Mucosa of rectum (tissue), 2 donors: ENCODE measurements around the gene C1orf167.

ENCODE experiments used
- H3K27ac ChIP-seq, 2 donors: one replicate each; pipeline ENCODE4 v1.7.0; 2013; ENCODE audit warnings: inconsistent platforms in 2 of 2, low read depth in 2 of 2, low read length in 2 of 2
- H3K27me3 ChIP-seq, 2 donors: one replicate each; pipeline ENCODE4 v1.7.0; 2013; ENCODE audit warnings: low read length in 2 of 2; ENCODE audit not compliant: control insufficient read depth in 2 of 2, insufficient read depth in 2 of 2
- H3K36me3 ChIP-seq, 2 donors: one replicate each; pipeline ENCODE4 v1.7.0; 2013; ENCODE audit warnings: low read length in 2 of 2; ENCODE audit not compliant: control insufficient read depth in 2 of 2, insufficient read depth in 2 of 2
- H3K4me1 ChIP-seq, 2 donors: one replicate each; pipeline ENCODE4 v1.7.0; 2013; ENCODE audit warnings: low read length in 2 of 2, mild to moderate bottlenecking in 1 of 2; ENCODE audit not compliant: control insufficient read depth in 2 of 2, insufficient read depth in 2 of 2
- H3K4me3 ChIP-seq, 2 donors: one replicate each; pipeline ENCODE4 v1.7.0; 2013; ENCODE audit warnings: low read length in 2 of 2
- H3K9ac ChIP-seq, 2 donors: one replicate each; pipeline ENCODE4 v1.7.0; 2013; ENCODE audit warnings: low read length in 2 of 2, low read depth in 1 of 2, mild to moderate bottlenecking in 1 of 2
- H3K9me3 ChIP-seq, 2 donors: one replicate each; pipeline ENCODE4 v1.7.0; 2013; ENCODE audit warnings: low read length in 2 of 2; ENCODE audit not compliant: control insufficient read depth in 2 of 2
- donor health status: healthy.
- donor health status: Normal muscosa, but diverticular disease.

Gene C1orf167

DNA sequence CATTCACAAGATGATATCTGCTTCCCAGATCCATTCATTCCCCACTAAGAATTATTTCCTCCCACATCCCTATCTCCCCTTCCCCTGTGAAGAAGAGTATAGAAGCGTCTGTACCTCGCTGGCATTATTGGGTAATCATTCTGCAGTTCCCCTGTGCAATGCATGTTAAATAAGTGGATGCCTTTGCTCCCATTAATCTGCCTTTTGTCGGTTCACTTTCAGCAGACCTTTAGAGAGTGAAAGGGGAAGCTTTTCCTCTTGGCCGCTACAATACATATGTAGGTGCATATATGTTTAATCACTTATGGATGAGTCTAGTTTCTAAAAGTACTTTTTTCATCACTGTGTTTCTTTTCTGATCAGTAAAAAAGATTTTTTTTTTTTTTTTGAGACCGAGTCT is 51.0 kb downstream of the C1orf167 start:
- Histone ChIP-seq H3K27ac (no peak overlapping the region), H3K9me3 (no peaks in the 10 kb centered on the region), H3K4me3 (no peak overlapping the region), H3K4me1 (peaks cover 0 to 15% of the 10 kb centered on the region in 2 donors), H3K9ac (no peak overlapping the region), H3K36me3 (peaks cover 28 to 39% of the 10 kb centered on the region in 2 donors), H3K27me3 (no peaks in the 10 kb centered on the region)

DNA sequence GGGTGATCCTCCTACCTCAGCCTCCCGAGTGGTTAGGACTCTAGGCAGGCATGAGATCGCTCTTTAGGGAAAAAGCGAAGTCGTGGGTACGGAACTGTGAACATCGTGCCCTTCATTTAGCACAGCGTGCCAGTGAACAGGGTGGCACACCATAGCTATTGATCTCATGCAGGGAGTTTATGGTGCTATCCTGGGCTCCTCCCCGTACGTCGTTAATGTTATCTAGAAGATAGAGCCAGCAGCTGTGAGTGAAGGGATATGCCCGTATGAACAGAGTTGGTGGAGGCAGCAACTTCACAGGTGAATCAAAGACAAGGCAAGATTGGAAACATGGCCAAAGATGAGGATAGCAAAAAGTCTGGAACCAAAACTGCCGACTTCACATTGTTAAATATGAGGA is 55.2 kb downstream of the C1orf167 start:
- H3K9me3 ChIP-seq = no peaks in the 10 kb centered on the region
- no peak overlapping the region for H3K9ac ChIP-seq
- peaks cover 33 to 45% of the 10 kb centered on the region in 2 donors for H3K36me3 ChIP-seq
- H3K4me1 ChIP-seq = peaks cover 0 to 12% of the 10 kb centered on the region in 2 donors
- no peak overlapping the region for H3K27ac ChIP-seq
- H3K27me3 ChIP-seq = no peaks in the 10 kb centered on the region
- H3K4me3 ChIP-seq = no peak overlapping the region

DNA sequence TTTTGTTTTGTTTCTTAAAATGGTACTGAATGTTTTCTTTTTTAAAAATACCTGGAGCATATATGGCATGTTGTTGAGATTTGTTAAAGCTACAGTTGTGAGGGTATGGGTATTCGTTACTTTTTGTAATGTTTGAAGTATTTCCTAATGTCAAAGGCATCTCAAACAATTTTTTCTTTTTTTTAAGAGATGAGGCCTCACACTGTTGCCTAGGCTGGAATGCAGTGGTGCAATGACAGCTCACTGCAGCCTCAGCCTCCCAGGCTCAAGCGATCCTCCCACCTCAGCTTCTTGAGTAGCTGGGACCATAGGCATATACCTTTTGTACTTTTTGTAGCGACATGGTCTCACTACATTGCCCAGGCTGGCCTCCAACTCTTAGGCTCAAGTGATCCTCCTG is 60.1 kb downstream of the C1orf167 start:
- H3K4me3 ChIP-seq = no peak overlapping the region
- peaks cover 52 to 54% of the 10 kb centered on the region in 2 donors for H3K36me3 ChIP-seq
- H3K4me1 ChIP-seq = peaks cover 0 to 5% of the 10 kb centered on the region in 2 donors
- H3K27me3 ChIP-seq = no peaks in the 10 kb centered on the region
- H3K27ac ChIP-seq = no peak overlapping the region
- H3K9me3 ChIP-seq = no peaks in the 10 kb centered on the region
- H3K9ac ChIP-seq = no peak overlapping the region

DNA sequence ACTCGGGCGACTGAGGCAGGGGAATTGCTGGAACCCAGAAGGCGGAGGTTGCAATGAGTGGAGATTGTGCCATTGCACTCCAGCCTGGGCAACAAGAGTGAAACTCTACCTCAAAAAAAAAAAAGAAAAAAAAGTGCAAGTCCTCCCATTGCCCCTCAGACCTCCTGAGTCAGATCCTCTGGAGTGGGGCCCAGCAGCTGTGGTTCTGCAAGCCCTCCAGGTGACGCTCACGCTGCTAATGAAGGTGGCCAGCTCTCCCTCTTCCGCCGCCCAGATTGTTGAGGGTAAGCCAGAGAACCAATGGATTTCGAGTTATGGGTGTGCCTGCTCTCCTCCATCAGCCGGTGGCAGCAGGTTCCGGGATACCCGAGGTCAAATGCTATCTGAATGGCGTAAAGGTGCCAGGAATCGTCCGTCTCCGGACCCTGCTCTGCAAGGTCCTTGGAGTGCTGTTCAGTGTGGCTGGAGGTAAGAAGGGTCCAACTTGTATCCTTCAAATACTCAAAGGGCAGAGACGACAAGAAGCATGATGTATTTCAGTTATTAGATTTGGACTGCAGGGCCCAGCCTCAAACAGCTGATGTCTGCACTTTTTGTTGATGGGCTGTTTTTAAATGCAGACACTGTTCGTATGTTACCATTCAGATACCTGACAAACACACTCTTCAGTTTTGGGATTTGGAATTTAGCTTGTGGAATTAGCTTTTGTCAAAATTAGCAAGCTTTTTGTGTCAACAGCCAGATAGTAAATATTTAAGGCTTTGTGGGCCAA is 61.6 kb downstream of the C1orf167 start:
- no peaks in the 10 kb centered on the region for H3K9me3 ChIP-seq
- no peaks in the 10 kb centered on the region for H3K27me3 ChIP-seq
- no peak overlapping the region for H3K27ac ChIP-seq
- H3K4me1 ChIP-seq = no peaks in the 10 kb centered on the region
- H3K36me3 ChIP-seq = peaks cover 51 to 59% of the 10 kb centered on the region in 2 donors
- no peak overlapping the region for H3K4me3 ChIP-seq
- H3K9ac ChIP-seq = no peak overlapping the region

DNA sequence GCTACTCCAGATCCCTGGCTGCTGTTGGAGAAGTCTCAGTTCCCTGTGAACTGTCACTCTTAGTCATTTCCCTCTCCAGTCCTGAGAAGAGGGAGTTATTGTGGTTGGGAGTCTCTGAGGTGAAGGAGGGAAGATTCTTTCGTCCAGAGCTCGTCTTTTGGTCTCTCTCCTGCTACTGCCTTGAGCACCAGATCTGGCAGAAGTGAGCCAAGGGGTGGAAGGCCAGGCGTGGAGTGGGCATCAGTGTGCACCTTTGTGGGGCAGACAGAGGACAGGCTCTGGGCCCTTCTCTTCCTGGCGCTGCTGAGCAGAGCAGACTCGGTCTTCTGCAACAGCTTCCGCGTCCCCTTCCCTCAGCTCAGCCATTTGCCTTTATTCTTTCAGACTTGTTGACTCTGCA is 63.1 kb downstream of the C1orf167 start:
- Histone ChIP-seq H3K4me3 (no peak overlapping the region), H3K9me3 (no peaks in the 10 kb centered on the region), H3K36me3 (peaks cover 54 to 60% of the 10 kb centered on the region in 2 donors), H3K9ac (no peak overlapping the region), H3K4me1 (no peaks in the 10 kb centered on the region), H3K27ac (no peak overlapping the region), H3K27me3 (no peaks in the 10 kb centered on the region)

DNA sequence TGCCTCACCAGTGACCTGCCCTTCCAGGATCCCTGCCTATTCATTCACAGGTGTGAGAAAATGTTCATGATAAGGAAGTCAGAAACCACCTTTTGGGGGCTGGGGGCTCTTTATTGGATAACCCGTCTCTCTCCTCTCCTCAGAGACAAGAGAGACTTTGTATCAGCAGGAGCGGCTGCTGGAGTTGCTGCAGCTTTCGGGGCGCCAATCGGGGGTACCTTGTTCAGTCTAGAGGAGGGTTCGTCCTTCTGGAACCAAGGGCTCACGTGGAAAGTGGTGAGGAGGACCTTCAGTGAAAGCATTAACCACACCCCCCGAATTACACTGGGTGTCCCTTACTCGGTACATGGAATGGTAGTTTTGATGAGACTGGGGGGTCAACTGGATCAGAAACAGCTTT is 65.0 kb downstream of the C1orf167 start:
- H3K4me1 ChIP-seq = no peaks in the 10 kb centered on the region
- no peak overlapping the region for H3K9ac ChIP-seq
- no peak overlapping the region for H3K4me3 ChIP-seq
- no peaks in the 10 kb centered on the region for H3K27me3 ChIP-seq
- H3K36me3 ChIP-seq = peaks cover 59 to 65% of the 10 kb centered on the region in 2 donors
- H3K27ac ChIP-seq = no peak overlapping the region
- no peaks in the 10 kb centered on the region for H3K9me3 ChIP-seq

DNA sequence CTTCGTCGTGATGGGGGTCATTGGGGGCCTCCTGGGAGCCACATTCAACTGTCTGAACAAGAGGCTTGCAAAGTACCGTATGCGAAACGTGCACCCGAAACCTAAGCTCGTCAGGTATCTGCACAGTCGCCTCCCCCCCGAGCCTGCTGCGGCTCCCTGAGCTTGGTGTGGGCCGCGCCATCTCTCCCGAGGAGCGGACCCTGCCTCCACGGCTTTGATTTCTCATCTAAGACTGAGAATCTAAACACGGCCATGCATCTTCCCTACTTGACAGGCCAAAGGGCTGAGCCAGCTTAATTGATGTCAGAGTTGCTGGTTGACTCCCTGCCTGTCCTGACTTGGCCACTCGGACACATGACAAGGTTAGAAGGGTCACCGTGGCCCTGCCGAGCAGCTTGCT is 66.5 kb downstream of the C1orf167 start:
- H3K9ac ChIP-seq = no peak overlapping the region
- H3K9me3 ChIP-seq = no peaks in the 10 kb centered on the region
- H3K4me1 ChIP-seq = no peaks in the 10 kb centered on the region
- no peaks in the 10 kb centered on the region for H3K27me3 ChIP-seq
- no peak overlapping the region for H3K27ac ChIP-seq
- H3K4me3 ChIP-seq = no peak overlapping the region
- peaks cover 63 to 68% of the 10 kb centered on the region in 2 donors for H3K36me3 ChIP-seq

DNA sequence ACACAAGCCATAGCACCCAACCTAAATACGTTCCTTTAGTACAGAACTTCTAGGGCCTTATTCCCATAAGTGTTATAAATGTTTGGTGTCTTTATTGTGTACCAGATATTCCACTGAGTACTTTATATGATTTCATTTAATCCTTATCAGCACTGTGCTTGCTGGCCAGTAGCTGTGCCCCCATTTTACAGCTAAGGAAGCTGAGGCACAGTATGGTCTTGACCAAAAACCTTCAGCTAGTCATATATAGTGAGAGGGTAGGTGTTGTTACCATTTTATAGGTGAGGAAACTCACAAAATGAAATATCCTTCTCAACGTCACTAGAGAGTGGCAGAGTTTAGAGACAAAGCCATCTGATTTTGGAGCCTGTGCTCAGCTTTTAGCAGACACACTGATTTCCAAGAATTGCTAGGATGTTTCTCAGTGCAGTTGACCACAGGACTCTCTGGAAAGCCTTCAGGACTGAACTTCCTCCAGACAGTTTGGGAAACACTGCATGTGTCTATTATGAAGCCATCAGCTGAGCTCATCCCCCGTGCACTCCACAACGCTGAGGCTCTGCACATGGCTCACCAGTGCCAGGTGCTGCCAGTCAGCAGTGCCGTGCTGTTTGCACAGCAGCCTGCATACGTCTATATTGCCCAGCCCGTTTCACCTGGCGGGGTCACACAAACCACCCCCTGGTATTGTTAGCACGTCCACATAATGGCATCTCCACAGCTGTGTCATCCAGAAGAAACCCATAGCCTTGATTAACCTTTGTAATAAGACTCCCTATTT is 70.1 kb downstream of the C1orf167 start:
- Histone ChIP-seq H3K4me3 (no peak overlapping the region), H3K27me3 (no peaks in the 10 kb centered on the region), H3K27ac (no peak overlapping the region), H3K9ac (no peak overlapping the region), H3K4me1 (no peaks in the 10 kb centered on the region), H3K36me3 (peaks cover 69 to 82% of the 10 kb centered on the region in 2 donors), H3K9me3 (no peaks in the 10 kb centered on the region)

DNA sequence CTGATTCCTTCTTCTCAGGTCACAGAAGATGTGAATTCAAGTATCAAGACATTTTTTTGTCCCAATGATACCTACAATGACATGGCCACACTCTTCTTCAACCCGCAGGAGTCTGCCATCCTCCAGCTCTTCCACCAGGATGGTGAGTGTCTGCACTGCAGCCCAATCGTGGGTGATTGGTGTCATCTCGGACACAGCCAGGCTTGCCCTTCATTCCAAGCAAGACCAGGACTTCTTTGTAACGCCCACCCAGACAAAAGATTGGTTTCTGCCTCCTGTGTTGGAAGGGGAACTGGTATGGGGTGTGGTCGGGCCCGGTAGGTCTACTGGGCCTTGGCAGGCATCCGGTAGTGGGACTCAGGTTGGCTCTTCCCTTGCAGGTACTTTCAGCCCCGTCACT is 71.5 kb downstream of the C1orf167 start:
- Histone ChIP-seq H3K27ac (no peak overlapping the region), H3K4me3 (no peak overlapping the region), H3K36me3 (peaks cover 73 to 85% of the 10 kb centered on the region in 2 donors), H3K4me1 (no peaks in the 10 kb centered on the region), H3K27me3 (no peaks in the 10 kb centered on the region), H3K9me3 (no peaks in the 10 kb centered on the region), H3K9ac (no peak overlapping the region)

DNA sequence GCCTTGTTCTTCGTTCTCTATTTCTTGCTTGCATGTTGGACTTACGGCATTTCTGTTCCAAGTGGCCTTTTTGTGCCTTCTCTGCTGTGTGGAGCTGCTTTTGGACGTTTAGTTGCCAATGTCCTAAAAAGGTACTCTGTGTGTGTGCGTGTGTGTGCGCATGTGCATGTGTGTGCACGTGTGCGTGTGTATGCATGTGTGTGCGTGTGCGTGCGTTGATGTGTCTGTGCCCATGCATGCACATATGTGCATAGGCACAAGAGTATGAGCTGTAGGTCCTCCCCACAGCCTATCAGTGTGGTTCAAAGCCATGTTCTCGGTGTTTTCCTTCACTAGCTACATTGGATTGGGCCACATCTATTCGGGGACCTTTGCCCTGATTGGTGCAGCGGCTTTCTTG is 71.9 kb downstream of the C1orf167 start:
- H3K27ac ChIP-seq = no peak overlapping the region
- no peaks in the 10 kb centered on the region for H3K27me3 ChIP-seq
- H3K9me3 ChIP-seq = no peaks in the 10 kb centered on the region
- no peaks in the 10 kb centered on the region for H3K4me1 ChIP-seq
- H3K4me3 ChIP-seq = no peak overlapping the region
- H3K9ac ChIP-seq = no peak overlapping the region
- H3K36me3 ChIP-seq = peaks cover 70 to 85% of the 10 kb centered on the region in 2 donors
